PC-9 (cell line): ENCODE data around the gene MVD.

Experiments
- CTCF ChIP-seq: fragments of 200-600 bp; sonication (generic); conservative IDR thresholded peaks from 2 replicates; pipeline ENCODE4 v1.6.1; 2017; ENCODE audit warnings: mixed run types, antibody characterized with exemption, mild to moderate bottlenecking, moderate library complexity
- EZH2 ChIP-seq: fragments of 200-600 bp; sonication (generic); IDR thresholded peaks from 2 replicates; pipeline ENCODE4 v1.8.0; 2017; ENCODE audit warnings: antibody characterized with exemption, low read depth

GRCh38 chr16:88667461-88667860 lies 4.6 kb upstream of the MVD start:
- TF ChIP-seq CTCF (no peak), EZH2 (no peak)
